Adrenal gland (tissue), 12 donors: ENCODE results near the gene GLB1L. TPM values are rescaled to one million over a fixed set of nuclear protein-coding genes. Genes with fewer than 3 reads are reported as not detected.
A peak's percentile ranks its signal among the peaks of the same experiment; 100 is the strongest.

Source experiments
- DNase-seq, 7 donors: peaks; one replicate each; pipeline ENCODE4 v3.0.0-alpha.2; 2019 to 2020
- H3K27ac ChIP-seq, 5 donors: fragments of 200-600 bp; sonication (generic) in 4 of 5; 1 replicate in 3 of 5; 2 replicates in 2 of 5; pipeline versions ENCODE4 v1.5.1 to v1.8.0; 2016 to 2020; ENCODE audit warnings: mild to moderate bottlenecking in 1 of 5
- H3K27me3 ChIP-seq: fragments of 200-600 bp; 2 replicates; pipeline ENCODE4 v1.8.0; 2021
- H3K36me3 ChIP-seq, 2 donors: fragments of 200-600 bp; replicated peaks in 1 of 2; 1 replicate in 1 of 2; 2 replicates in 1 of 2; pipeline versions ENCODE4 v1.5.1 to v1.8.0; 2018 to 2022
- H3K4me1 ChIP-seq, 2 donors: fragments of 200-600 bp; replicated peaks in 1 of 2; 1 replicate in 1 of 2; 2 replicates in 1 of 2; pipeline versions ENCODE4 v1.5.1 to v1.8.0; 2018 to 2021
- H3K4me3 ChIP-seq, 4 donors: fragments of 200-600 bp; sonication (generic) in 3 of 4; one replicate each; pipeline ENCODE4 v1.5.1; 2016 to 2018
- H3K9me3 ChIP-seq, 3 donors: fragments of 200-600 bp; sonication (generic) in 1 of 3; replicated peaks in 1 of 3; 1 replicate in 2 of 3; 2 replicates in 1 of 3; pipeline versions ENCODE4 v1.5.1 to v1.8.0; 2016 to 2021
- CTCF ChIP-seq, 6 experiments: fragments of 450-650 bp in 4 of 6; fragments of 200-600 bp in 2 of 6; sonication (generic) in 1 of 6; IDR thresholded peaks; 1 replicate in 5 of 6; 2 replicates in 1 of 6; pipeline versions ENCODE4 v1.5.1 to v1.8.0; 2016 to 2021; ENCODE audit warnings: antibody characterized with exemption in 6 of 6, mild to moderate bottlenecking in 2 of 6, moderate library complexity in 1 of 6
- POLR2A ChIP-seq, 2 donors: fragments of 450-650 bp; IDR thresholded peaks; one replicate each; pipeline ENCODE4 v1.6.1; 2017; ENCODE audit warnings: antibody characterized with exemption in 2 of 2, mild to moderate bottlenecking in 2 of 2, moderate library complexity in 1 of 2
- WGBS, 4 donors: extraction: QIAGEN DNeasy Blood & Tissue Kit in 2 of 4; methylation state at CpG; one replicate each; pipeline versions ENCODE4 v1.1.5 to v1.1.7; 2013 to 2017; 5-methylcytosine and 5-hydroxymethylcytosine counted together
- intact Hi-C, 2 donors: fragments of 100-400 bp; cut with DNase I; formaldehyde crosslinking; loops; one replicate each; pipeline versions ENCODE4 v1.14.1 to v1.15.0; 2022 to 2023
- polyA plus RNA-seq, 3 donors: library from polyadenylated mRNA; stranded (reverse); fragments of 200-250 nt in 2 of 3; fragments of 350-450 nt in 1 of 3; fragmentation: Illumina TruSeq in 1 of 3; extraction: RNeasy Lipid Tissue Mini Kit (QIAGEN cat#74804) in 1 of 3; gene quantifications; one replicate each; pipeline ENCODE4 v1.2.3, GENCODE V29; 2013 to 2014
- total RNA-seq, 9 donors: library from RNA; depleted of rRNA in 4 of 9; stranded (reverse); fragments of >200 nt in 4 of 9; fragments of 120-200 nt in 1 of 9; fragmentation: NEBNext Ultra II Directional in 1 of 9; extraction: Animal tissue kit (Norgen Biotek cat#: 25700) in 1 of 9; gene quantifications; one replicate each; pipeline versions ENCODE4 v1.1.0 to v1.2.4, GENCODE V29; 2013 to 2023
- donor health status: healthy with polysubstance abuse.
- donor health status: Bipolar disorder and iron deficiency.
- donor health status: DM: yes; HTN: yes; CAD: no.
- donor health status: DM: no; HTN: no; CAD: no.
- donor health status: DM: no; HTN: no; CAD: no.
- donor health status: DM: yes; HTN: yes; CAD: no.

GLB1L gene
- total and polyA plus RNA-seq, 12 donors = 6.3 to 25.0 (median 14.5) TPM

- no peak for TF ChIP-seq POLR2A (IDR thresholded peaks at IDR 0.05)
- TF ChIP-seq CTCF (IDR thresholded peaks at IDR 0.05) = no peak
- H3K27ac ChIP-seq = peak overlapping the region in 1 of 5 donors; percentile 12
- intact Hi-C loops = no loop called here
- no peak for DNase-seq
- H3K4me1 ChIP-seq = peaks cover 16 to 29% of the 10 kb centered on the region in 2 donors
- H3K9me3 ChIP-seq = no peaks in the 10 kb centered on the region
- peaks cover 0 to 61% of the 10 kb centered on the region in 2 donors for H3K36me3 ChIP-seq
- no peaks in the 10 kb centered on the region for H3K27me3 ChIP-seq
- WGBS, 4 donors = 70 to 73% (median 71%) methylated on average over 3 of the region's 3 CpGs
- H3K4me3 ChIP-seq = no peak overlapping the region
Observed at GRCh38 chr2:219225350-219225749, 19.9 kb downstream of the GLB1L start.

GRCh38 chr2:219223831-219224610 is 21.2 kb downstream of the GLB1L start:
- intact Hi-C loops = no loop called here
- peak in 1 of 7 donors; percentile 4 for DNase-seq
- H3K27ac ChIP-seq = no peak overlapping the region
- TF ChIP-seq CTCF (IDR thresholded peaks at IDR 0.05) = no peak
- no peak for TF ChIP-seq POLR2A (IDR thresholded peaks at IDR 0.05)
- peaks cover 0 to 70% of the 10 kb centered on the region in 2 donors for H3K36me3 ChIP-seq
- WGBS, 4 donors = 90 to 96% (median 91%) methylated on average over 25 to 31 of the region's 31 CpGs
- H3K4me1 ChIP-seq = peaks cover 20 to 34% of the 10 kb centered on the region in 2 donors
- no peaks in the 10 kb centered on the region for H3K9me3 ChIP-seq
- no peak overlapping the region for H3K4me3 ChIP-seq
- H3K27me3 ChIP-seq = no peaks in the 10 kb centered on the region

GRCh38 chr2:219221957-219222518 is 23.2 kb downstream of the GLB1L start:
- intact Hi-C loops = no loop called here

More at GRCh38 chr2:219221957-219222518, 23.2 kb downstream of the GLB1L start:
- Histone ChIP-seq H3K36me3 (peaks cover 0 to 70% of the 10 kb centered on the region in 2 donors), H3K4me1 (peaks cover 23 to 34% of the 10 kb centered on the region in 2 donors), H3K9me3 (no peaks in the 10 kb centered on the region), H3K27ac (no peak overlapping the region), H3K27me3 (no peaks in the 10 kb centered on the region), H3K4me3 (no peak overlapping the region)
- DNase-seq = no peak
- WGBS, 4 donors = 92 to 97% (median 96%) methylated on average over 9 to 16 of the region's 16 CpGs
- TF ChIP-seq POLR2A (IDR thresholded peaks at IDR 0.05) (no peak), CTCF (IDR thresholded peaks at IDR 0.05) (no peak)
